GM21526 (cell line): ENCODE results near the gene RCCD1.
A peak's percentile ranks its signal among the peaks of the same experiment; 100 is the strongest.

Experiments used
- ATAC-seq: cut with Tn5 transposase; IDR thresholded peaks from one replicate; pipeline ENCODE4 v1.9.1; 2021; ENCODE audit warnings: moderate library complexity; ENCODE audit not compliant: unreplicated experiment, low FRiP score

Gene RCCD1

GRCh38 chr15:90960298-90961091 lies 5.8 kb downstream of the RCCD1 start:
- ATAC-seq = no peak

- no peak for ATAC-seq
These were observed 7.3 kb downstream of the RCCD1 start for GRCh38 chr15:90962021-90962420.

GRCh38 chr15:90966262-90966661 lies 11.6 kb downstream of the RCCD1 start:
- ATAC-seq = no peak

GRCh38 chr15:90967206-90967605 lies 12.5 kb downstream of the RCCD1 start:
- ATAC-seq = no peak

- ATAC-seq = no peak
These were observed 13.8 kb downstream of the RCCD1 start for GRCh38 chr15:90968434-90968833.

- no peak for ATAC-seq
These were observed 15.6 kb downstream of the RCCD1 start for GRCh38 chr15:90970274-90970673.

- no peak for ATAC-seq
These were observed 17.4 kb downstream of the RCCD1 start for GRCh38 chr15:90972133-90972532.

GRCh38 chr15:90974216-90974615 lies 19.5 kb downstream of the RCCD1 start:
- no peak for ATAC-seq

GRCh38 chr15:90979582-90979981 lies 24.9 kb downstream of the RCCD1 start:
- no peak for ATAC-seq

- ATAC-seq = peak; percentile 70
These were observed 27.0 kb downstream of the RCCD1 start for GRCh38 chr15:90981681-90982080.

- no peak for ATAC-seq
These were observed 27.5 kb downstream of the RCCD1 start for GRCh38 chr15:90982135-90982534.

- ATAC-seq = peak; percentile 46
These were observed 32.3 kb downstream of the RCCD1 start for GRCh38 chr15:90986790-90987507.

- ATAC-seq = no peak
These were observed 33.0 kb downstream of the RCCD1 start for GRCh38 chr15:90987561-90988141.

GRCh38 chr15:90988296-90988695 lies 33.6 kb downstream of the RCCD1 start:
- no peak for ATAC-seq

GRCh38 chr15:90989040-90989768 lies 34.5 kb downstream of the RCCD1 start:
- no peak for ATAC-seq

GRCh38 chr15:90990446-90990845 lies 35.8 kb downstream of the RCCD1 start:
- no peak for ATAC-seq

GRCh38 chr15:90991587-90992285 lies 37.1 kb downstream of the RCCD1 start:
- ATAC-seq = no peak

GRCh38 chr15:90994059-90994416 lies 39.4 kb downstream of the RCCD1 start:
- ATAC-seq = peak; percentile 19

- ATAC-seq = peak; percentile 87
These were observed 40.0 kb downstream of the RCCD1 start, which contains the start of gene PRC1 for GRCh38 chr15:90994417-90995311. Gene PRC1, minus strand, starts transcription at chr15:90994535. Its CDS starts 118 bp downstream, at chr15:90994417.
